ENCODE measurements around the gene KLRD1.
A peak's percentile ranks its signal among the peaks of the same experiment; 100 is the strongest.
"Not testable (repeated sequence)": the region's sequence is repeated elsewhere in the genome, so short reads cannot be mapped to it uniquely, and the experiment has no call there.

Gene KLRD1

DNA sequence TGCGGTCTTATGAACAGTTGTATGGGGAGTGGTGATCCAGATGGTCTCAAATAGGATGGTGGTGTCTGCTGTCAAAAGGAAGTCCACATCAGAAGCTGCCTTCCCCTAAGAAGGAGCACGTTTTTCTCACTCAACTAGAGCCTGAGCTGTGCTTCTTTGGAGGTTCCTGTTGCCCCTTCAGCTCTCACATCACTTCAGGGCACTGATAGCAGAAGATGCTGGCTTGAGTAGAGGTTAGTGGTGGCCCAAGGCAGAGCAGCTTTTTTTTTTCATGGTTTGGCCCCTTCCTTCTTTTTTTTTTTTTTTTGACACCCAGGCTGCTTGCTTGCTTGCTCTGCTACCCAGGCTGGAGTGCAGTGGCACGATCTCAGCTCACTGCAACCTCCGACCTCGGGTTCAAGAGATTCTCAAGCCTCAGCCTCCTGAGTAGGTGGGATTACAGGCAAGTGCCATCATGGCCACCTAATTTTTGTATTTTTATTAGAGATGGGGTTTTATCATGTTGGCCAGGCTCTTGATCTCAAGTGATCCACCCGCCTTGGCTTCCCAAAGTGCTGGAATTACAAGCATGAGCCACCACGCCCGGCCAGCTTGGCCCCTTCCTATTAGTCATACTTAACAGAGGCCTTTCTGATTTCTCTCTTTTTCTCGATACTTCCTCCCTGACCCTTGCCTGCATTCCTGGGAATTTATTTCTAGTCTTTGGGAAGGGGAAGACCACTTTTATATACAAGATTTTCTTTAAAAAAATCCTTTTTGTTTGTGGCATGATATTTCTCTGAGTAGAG, 31.6 kb downstream of the KLRD1 start:
- DNase-seq = no peak

DNA sequence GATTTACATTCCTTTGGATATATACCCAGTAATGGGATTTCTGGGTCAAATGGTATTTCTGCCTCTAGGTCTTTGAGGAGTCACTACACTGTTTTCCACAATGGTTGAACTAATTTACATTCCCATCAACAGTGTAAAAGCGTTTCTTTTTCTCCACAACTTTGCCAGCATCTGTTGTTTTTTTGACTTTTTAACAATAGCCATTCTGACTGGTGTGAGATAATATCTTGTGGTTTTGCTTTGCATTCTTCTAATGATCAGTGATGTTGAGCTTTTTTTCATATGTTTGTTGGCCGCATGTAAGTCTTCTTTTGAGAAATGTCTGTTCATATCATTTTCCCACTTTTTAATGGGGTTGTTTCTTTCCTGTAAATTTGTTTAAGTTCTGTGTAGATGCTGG, 33.3 kb downstream of the KLRD1 start:
- DNase-seq = not testable (repeated sequence)

DNA sequence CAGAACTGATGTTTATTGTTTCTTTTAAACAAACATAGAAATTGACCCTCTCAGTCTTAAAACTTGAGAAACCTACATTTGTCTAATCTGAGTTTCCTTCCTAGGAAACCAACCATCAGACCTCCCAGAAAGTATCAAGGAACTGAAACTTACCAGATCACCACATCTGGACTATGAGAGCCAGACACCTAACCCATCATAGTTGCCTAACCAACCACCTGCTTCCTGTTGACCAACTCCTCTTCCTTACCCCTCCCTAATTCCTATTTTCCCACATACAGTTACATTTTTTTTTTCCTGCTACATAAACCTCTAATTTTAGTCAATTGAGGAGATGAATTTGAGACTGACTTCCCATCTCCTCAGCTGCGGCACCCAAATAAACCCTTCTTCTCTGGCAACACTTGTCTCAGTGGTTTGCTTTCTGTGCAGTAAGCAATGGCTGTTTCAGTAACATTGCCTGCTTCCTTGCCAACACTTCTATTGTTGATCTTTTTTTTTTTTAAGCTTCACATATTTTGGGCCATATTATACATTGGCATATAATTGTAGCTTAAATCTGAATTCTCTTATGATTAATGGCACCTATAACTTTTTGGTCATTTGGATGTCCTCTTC, 34.3 kb downstream of the KLRD1 start:
- no peak for DNase-seq

- DNase-seq = not testable (repeated sequence)
Observed at GRCh38 chr12:10351457-10351856, 43.8 kb downstream of the KLRD1 start.

DNA sequence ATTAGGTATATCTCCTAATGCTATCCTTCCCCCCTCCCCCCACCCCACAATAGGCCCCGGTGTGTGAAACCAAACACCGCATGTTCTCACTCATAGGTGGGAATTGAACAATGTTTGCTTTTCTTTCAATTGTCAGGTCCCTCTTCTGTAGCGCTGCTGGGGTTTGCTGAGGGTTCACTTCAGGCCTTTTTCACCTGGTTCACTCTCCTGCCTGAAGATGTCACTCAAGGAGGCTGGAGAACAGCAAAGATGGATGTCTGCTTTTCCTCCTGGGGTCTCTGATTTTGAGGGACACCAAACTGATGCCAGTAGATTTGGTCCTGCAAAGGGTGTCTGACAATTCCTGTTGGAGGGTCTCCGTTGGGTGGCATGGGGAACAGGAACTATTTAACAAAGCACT, 46.4 kb downstream of the KLRD1 start:
- no peak for DNase-seq

DNA sequence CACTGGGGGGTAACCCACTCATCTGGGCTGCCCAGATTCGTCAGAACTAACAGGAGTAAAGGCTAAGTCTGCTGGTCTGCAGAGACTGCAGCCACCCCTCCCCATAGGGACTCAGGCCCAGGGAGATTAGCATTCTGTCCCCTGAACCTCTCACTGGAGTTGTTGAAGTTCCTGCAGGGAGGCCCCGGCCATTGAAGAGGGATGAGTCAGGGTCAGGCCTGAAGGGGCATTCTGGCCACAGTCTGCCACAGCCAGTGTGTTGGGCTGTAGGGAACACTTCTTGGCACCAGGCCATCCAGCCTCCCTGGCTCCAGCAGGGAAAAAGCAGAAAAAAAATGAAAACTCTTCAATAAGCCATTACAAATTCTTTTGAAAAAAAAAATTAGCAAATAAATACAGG, 46.8 kb downstream of the KLRD1 start:
- no peak for DNase-seq

DNA sequence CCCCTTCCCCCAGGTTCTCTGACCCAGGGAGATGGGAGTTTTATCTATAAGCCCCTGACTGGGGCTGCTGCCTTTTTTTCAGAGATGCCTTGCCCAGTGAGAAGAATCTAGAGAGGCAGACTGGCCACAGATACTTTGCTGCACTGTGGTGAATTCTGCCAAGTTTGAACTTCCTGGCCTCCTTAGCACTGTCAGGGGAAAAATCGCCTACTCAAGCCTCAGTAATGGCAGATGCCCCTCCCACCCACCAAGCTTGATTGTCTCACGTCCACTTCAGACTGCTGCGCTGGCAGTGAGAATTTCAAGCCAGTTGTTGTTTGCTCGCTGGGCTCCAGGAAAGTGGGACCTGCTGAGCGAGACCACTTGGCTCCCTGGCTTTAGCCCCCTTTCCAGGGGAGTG, 50.5 kb downstream of the KLRD1 start:
- DNase-seq = no peak

DNA sequence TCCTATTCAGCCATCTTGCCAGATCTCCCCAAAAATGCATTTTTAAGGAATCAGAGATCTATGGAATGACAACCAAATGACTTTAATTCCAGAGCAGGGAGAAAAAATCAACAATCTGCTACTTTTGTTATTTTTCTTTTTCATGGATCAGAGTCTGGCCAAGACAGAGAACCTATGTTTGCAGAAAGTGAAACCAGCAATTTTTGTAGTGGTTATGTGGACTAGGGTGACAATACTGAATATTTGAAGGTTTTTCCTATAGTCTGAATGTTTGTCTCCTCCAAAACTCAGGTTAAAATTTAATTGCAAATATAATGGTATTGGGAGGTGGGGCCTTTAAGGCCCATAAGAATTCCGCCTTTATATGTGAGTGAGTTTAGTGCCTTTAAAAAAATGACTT, 51.3 kb downstream of the KLRD1 start:
- no peak for DNase-seq

GRCh38 chr12:10361084-10361483, 53.4 kb downstream of the KLRD1 start:
- no peak for DNase-seq

DNA sequence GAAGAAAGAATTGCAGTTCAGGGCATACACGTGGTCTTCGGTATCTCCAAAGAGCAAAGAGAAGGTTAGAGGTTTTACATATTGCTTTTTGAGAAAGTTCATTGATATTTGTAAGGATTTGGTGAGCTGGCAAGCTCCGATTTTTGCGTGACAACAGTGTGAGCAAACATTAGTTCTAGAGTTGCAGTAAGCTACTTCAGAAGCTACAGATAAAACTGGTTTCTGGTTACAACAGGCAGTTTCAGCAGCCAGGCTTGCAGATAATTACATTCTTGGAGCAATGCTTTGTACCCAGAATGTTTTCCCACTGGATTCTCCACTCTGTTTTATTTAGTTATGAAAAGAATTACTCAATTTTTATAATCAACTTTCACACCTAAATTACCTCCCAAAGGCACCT, 54.0 kb downstream of the KLRD1 start:
- DNase-seq = no peak

- no peak for DNase-seq
Observed at GRCh38 chr12:10362325-10362724, 54.7 kb downstream of the KLRD1 start.

GRCh38 chr12:10362828-10363657, 55.4 kb downstream of the KLRD1 start:
- DNase-seq = no peak

- DNase-seq = no peak
Observed at GRCh38 chr12:10363658-10363913, 55.9 kb downstream of the KLRD1 start.

DNA sequence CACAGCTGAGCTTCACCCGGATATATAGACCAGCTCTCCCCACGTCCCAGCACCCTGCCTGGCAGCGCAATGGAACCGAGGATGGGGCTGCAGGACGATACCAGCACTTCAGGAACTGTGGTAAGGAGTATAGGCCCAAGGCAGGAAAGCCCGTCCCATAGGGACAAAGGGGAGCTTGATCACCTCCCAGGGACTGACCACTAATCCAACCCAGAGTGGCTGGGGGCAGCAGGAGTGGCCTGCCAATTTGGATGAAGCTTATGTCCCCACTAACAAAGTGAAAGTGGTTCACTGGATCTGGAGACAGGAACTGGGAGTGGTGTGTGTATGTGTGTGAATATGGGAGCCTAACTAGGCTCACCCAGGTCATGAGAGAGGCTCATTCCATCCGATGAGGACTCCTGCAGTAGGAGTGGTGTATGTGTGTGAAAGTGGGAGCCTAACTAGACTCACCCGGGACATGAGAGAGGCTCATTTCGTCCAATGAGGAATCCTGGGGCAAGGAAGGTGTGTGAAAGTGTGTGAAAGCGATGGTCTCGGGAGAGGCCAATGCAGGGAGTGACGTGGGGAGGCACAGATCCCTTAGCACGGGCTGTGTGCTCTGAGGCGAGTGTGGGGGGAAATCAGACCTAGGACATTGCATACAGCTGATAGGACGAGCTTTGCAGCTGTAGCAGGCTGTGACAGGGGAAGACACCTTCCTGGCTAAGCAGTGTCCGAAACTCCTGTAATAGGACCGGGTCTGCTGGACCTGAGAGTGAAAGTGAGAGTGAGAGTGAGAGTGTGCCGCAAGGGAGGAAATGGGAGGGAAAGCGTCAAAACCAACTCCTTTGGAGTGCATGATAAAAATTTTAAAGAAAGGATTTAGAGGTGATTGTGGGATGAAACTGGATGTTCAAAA, 56.5 kb downstream of the KLRD1 start:
- DNase-seq = peak; percentile 16 to 32

DNA sequence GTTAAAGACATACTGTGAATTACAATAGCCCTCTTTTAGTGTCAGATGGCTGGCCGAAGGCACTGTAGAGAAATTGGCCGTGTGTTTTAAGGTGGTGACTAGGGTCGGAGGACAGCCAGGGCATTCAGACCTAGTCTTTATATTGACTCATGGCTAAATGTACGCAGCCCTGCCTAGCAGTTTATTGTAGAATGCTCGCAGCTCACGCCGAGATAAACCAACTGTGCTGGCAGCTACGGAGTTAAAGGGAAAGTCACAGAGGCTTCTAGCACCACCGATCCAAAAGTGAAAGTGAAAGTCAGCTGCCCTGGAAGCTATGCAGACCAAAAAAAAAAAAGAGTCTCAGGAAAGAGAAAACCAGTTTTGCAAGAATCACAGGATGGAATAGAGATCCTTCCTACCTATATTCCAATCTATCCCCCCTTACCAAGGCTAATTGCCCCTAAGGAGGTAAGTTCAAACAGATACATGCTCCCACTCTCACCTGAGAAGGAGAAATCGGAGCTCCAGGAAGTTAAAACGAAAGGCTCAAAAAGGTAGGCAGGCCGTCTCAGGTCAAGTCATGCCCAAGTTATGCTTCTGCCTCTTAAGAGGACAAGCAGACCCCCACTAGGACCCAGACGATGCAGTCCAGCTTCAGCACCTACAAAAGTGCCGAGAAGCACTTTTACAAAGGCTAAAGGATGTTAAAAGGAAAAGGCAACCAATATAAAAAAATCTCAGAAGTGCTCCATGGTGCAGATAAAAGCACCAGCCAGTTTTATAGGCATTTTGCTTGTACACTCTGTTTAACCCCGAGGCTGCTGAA, 57.3 kb downstream of the KLRD1 start:
- DNase-seq = peak; percentile 66 to 74

DNA sequence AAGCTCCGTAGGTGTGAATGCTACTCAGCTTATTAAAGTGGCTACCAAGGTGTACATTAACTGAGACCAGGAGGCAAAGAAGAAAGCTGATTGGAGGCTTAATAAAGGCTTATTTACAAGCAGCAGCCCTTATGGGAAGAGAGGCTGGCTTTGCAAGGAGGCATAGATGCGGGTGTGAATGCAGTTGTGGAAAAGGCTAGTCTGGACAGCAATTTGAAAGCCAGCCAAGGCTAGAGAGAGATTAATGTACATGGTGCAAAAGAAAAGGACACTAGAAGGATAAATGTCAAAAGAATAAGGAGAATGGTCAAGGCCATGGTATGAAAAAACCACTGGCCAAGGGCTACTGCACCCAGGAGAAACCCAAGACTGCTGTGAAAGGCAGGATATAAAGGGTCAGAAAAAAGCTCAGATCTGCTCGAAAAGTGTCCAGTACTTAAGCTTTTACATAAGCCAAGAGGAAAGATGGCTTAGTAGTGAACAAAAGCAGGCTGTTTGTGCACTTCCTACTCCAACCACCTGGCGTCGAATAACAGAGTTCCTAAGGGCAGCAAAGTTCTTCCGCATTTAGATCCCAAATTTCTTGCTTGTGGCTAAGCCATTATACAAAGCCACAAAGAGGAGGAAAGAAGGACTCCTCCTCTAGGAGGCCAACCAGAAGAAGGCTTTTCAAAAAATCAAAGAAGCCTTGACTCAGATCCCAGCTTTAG, 58.2 kb downstream of the KLRD1 start:
- peak in 1 of 2 donors; percentile 42 for DNase-seq

DNA sequence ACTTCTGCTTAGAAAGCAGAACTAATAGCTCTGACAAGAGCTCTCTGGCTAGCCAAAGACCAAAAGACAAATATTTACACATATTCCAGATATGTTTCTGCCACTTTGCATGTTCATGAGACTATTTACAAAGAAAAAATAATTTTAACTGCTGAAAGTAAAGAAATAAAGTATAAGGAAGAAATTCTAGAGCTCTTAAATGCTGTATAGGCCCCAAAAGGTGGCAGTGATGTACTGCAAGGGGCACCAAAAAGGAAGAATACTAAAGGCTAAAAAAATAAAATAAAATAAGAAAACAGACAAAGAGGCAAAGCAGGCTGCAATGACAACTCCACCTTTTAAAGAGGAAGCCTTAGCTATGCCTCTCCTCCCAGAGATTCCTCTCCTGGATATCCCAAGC, 59.2 kb downstream of the KLRD1 start:
- DNase-seq = no peak

- DNase-seq = not testable (repeated sequence)
Observed at GRCh38 chr12:10367714-10368113, 60.0 kb downstream of the KLRD1 start.

GRCh38 chr12:10368206-10369171, 60.8 kb downstream of the KLRD1 start:
- no peak for DNase-seq
